Measurements from ENCODE around the gene NEURL2.

GRCh38 chr20:45866454-45866853 lies 24.6 kb downstream of the NEURL2 start:
- TF ChIP-seq CTCF (IDR thresholded peaks at IDR 0.05) (no peak), POLR2A (IDR thresholded peaks at IDR 0.05) (no peak)

Data from uterus (tissue), 2 donors.